HAP-1 (cell line): ENCODE measurements around the gene KIFC1.
A peak's percentile ranks its signal among the peaks of the same experiment; 100 is the strongest.

Experiments
- DNase-seq, 2 experiments: peaks; one replicate each; pipeline ENCODE4 v3.0.0-alpha.2; 2016 to 2020; ENCODE audit warnings: low spot score in 2 of 2
- H3K27me3 ChIP-seq: fragments of 250-450 bp; sonication (Bioruptor Pico); 2 replicates; pipeline ENCODE4 v1.5.1; 2020; ENCODE audit warnings: low read depth, mild to moderate bottlenecking, moderate library complexity
- H3K36me3 ChIP-seq: fragments of 250-450 bp; sonication (Bioruptor Pico); replicated peaks from 2 replicates; pipeline ENCODE4 v1.5.1; 2020; ENCODE audit warnings: mild to moderate bottlenecking
- H3K4me1 ChIP-seq: fragments of 250-450 bp; sonication (Bioruptor Pico); 2 replicates; pipeline ENCODE4 v1.5.1; 2020; ENCODE audit warnings: mild to moderate bottlenecking
- H3K4me3 ChIP-seq: fragments of 250-450 bp; sonication (Bioruptor Pico); 2 replicates; pipeline ENCODE4 v1.5.1; 2020; ENCODE audit warnings: mild to moderate bottlenecking, moderate library complexity
- H3K9me3 ChIP-seq: fragments of 250-450 bp; sonication (Bioruptor Pico); 2 replicates; pipeline ENCODE4 v1.5.1; 2020; ENCODE audit warnings: mild to moderate bottlenecking, moderate library complexity
- in situ Hi-C: fragments of 300-500 bp; cut with MboI; formaldehyde crosslinking; loops from 3 replicates; pipeline ENCODE4 v1.14.3; 2020; ENCODE audit warnings: low sequenced_read_pairs, inconsistent platforms, mixed read lengths

KIFC1 gene

GRCh38 chr6:33430334-33430733 lies 38.7 kb downstream of the KIFC1 start:
- Histone ChIP-seq H3K4me3 (no peak overlapping the region), H3K4me1 (peaks cover 19% of the 10 kb centered on the region), H3K9me3 (no peaks in the 10 kb centered on the region), H3K36me3 (no peaks in the 10 kb centered on the region), H3K27me3 (no peaks in the 10 kb centered on the region)
- in situ Hi-C loops = no loop called here
- DNase-seq = no peak

DNA sequence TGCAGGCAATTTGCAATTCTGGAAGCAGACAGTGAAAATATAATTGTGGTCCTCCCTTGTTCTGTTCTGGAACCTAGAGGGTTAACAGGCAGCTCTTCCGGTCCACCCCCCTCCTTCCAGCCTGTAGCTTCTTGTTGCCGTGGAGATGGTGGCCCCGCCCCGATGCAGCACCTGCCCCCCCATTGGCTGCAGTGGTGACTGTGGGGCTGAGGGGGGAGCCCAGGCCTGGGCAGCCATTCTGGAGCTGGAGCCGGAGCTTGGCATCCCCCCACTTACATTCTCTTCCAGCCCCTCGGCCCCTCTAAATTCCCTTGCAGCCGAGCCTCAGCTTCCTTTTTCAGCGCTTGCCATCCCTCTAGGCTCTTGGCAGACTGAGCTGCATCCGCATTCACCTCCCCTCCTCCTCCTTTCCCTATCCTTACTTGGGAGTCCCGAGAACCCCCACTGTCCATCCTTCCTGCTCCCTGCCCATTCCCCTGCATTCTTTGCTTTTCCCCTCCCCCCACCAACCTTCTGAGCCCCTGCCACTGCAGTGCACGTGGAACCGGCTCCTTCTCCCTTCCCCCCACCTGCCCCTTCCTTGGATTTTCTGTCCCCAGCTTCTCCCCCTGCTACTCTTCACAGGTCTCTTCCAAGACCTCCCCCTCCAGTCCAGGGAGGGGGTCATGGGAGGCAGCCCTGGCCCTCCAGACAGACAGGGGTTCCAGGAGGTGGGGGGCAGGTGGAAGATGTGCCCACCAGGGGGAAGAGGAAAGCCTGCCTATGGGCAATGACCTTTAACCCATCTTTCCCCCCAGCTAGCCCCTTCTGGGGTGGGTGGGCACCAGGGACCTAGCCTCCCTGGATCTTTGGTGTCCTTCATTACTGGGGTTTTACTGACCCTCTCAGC lies 39.6 kb downstream of the KIFC1 start:
- Histone ChIP-seq H3K27me3 (no peaks in the 10 kb centered on the region), H3K9me3 (no peaks in the 10 kb centered on the region), H3K4me1 (peaks cover 19% of the 10 kb centered on the region), H3K4me3 (peak overlapping the region; percentile 8; the same call in 1 of the 2 replicates), H3K36me3 (no peaks in the 10 kb centered on the region; the same call in 1 of the 2 replicates)
- in situ Hi-C loops = no loop called here
- peak; percentile 44 to 82 for DNase-seq

DNA sequence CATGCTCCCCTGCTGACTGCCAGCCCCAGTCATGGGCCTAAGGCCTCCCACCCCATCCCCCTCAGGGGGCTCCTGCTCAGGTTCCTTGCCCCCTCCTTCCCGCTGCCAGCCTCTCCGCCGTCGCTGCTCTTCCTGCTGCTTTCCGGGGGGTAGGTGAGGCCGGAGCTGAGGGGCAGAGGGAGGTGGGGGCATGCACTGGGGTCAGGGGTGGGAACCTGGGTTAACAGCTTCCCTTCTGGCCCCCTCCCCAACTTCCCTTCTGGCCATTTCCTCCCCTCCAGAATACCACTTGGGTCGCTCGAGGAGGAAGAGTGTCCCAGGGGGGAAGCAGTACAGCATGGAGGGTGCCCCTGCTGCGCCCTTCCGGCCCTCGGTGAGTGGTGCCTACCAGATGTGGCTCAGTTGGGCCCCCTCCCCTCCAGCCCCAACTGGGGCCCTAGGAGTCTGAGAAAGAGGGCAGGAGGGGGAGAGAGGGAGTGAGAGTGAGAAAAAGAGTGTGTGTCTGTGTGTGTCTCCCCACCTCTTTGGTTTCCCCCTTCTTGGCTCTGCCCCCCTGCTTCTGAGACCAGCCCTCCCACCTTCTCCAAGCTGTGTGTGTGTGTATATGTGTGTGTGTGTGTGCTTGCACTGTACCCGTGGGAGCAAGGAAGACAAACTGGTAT lies 40.4 kb downstream of the KIFC1 start:
- Histone ChIP-seq H3K4me1 (peaks cover 18% of the 10 kb centered on the region), H3K4me3 (no peak overlapping the region), H3K27me3 (no peaks in the 10 kb centered on the region), H3K9me3 (no peaks in the 10 kb centered on the region), H3K36me3 (no peaks in the 10 kb centered on the region; the same call in 1 of the 2 replicates)
- in situ Hi-C loops = no loop called here
- no peak for DNase-seq

DNA sequence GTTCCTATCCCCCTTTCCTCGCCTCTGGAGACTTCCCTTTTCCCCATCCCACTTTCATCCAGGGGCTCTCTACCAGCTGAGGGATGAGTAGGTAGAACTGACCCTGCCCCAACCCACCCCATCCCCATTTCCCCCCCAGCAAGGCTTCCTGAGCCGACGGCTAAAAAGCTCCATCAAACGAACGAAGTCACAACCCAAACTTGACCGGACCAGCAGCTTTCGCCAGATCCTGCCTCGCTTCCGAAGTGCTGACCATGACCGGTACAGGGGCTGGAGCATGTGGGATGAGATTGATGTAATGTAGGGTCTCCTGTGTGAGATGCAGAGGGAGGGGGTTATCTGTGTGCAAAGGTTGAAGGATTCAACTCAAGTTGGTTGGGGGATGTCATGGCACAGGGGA lies 40.9 kb downstream of the KIFC1 start:
- no peak overlapping the region for H3K4me3 ChIP-seq
- in situ Hi-C loops = no loop called here

DNA sequence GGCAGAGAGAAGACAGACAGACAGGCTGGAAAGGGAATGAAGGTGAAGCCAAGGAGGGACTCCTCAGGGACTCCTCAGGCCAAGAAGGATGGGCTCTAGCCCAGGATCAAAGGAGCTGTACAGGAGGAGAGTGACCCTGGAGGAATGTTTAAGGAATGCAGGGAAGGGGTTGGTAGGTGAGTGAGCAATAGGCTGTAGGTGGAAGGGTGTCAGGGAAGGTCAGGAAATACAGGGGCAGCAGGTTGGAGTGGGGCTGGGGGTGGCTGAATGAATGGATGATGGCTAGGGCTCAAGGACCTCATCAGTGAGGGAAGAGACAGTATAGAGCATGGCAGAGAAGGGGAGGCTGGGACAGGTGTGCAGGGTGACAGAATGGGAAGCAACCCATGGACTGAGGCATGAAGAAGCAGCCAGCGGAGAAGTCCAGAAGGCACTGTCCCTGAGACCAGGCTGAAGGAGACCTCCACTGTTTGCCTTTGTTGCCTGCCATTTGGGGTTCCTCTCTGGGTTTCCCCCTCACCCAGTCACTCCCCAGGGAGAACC lies 41.4 kb downstream of the KIFC1 start:
- DNase-seq = no peak
- H3K4me3 ChIP-seq = no peak overlapping the region
- in situ Hi-C loops = no loop called here
- no peaks in the 10 kb centered on the region for H3K27me3 ChIP-seq
- peaks cover 12% of the 10 kb centered on the region for H3K4me1 ChIP-seq
- no peaks in the 10 kb centered on the region for H3K9me3 ChIP-seq
- H3K36me3 ChIP-seq = no peaks in the 10 kb centered on the region; the same call in 1 of the 2 replicates

More for the DNA sequence above, 40.9 kb downstream of the KIFC1 start:
- Histone ChIP-seq H3K9me3 (no peaks in the 10 kb centered on the region), H3K36me3 (no peaks in the 10 kb centered on the region; the same call in 1 of the 2 replicates), H3K27me3 (no peaks in the 10 kb centered on the region), H3K4me1 (peaks cover 12% of the 10 kb centered on the region)
- DNase-seq = no peak

GRCh38 chr6:33433544-33434191 lies 42.0 kb downstream of the KIFC1 start:
- H3K9me3 ChIP-seq = no peaks in the 10 kb centered on the region
- no peaks in the 10 kb centered on the region; the same call in 1 of the 2 replicates for H3K36me3 ChIP-seq
- no peaks in the 10 kb centered on the region for H3K27me3 ChIP-seq
- in situ Hi-C loops = no loop called here
- H3K4me1 ChIP-seq = peaks cover 9% of the 10 kb centered on the region
- no peak for DNase-seq
- H3K4me3 ChIP-seq = no peak overlapping the region

DNA sequence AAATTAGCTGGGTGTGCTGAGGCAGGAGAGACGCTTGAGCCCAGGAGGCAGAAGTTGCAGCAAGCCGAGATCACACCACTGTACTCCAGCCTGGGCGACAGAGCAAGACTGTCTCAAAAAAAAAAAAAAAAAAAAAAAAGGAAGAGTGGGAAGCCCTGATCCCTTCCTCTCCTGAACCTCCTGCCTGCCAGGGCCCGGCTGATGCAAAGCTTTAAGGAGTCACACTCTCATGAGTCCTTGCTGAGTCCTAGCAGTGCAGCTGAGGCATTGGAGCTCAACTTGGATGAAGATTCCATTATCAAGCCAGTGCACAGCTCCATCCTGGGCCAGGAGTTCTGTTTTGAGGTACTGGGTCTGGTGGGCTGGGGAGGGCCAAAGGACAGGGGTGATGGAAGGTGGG lies 43.3 kb downstream of the KIFC1 start:
- no peaks in the 10 kb centered on the region for H3K27me3 ChIP-seq

DNA sequence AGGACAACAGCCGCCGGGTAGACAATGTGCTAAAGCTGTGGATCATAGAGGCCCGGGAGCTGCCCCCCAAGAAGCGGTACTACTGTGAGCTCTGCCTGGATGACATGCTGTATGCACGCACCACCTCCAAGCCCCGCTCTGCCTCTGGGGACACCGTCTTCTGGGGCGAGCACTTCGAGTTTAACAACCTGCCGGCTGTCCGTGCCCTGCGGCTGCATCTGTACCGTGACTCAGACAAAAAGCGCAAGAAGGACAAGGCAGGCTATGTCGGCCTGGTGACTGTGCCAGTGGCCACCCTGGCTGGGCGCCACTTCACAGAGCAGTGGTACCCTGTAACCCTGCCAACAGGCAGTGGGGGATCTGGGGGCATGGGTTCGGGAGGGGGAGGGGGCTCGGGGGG lies 46.0 kb downstream of the KIFC1 start:
- no peak for DNase-seq
- in situ Hi-C loops = no loop called here

More for the DNA sequence above, 43.3 kb downstream of the KIFC1 start:
- H3K4me3 ChIP-seq = no peak overlapping the region
- no peaks in the 10 kb centered on the region for H3K9me3 ChIP-seq
- in situ Hi-C loops = no loop called here
- peaks cover 9% of the 10 kb centered on the region for H3K4me1 ChIP-seq
- no peaks in the 10 kb centered on the region; the same call in 1 of the 2 replicates for H3K36me3 ChIP-seq
- no peak for DNase-seq

DNA sequence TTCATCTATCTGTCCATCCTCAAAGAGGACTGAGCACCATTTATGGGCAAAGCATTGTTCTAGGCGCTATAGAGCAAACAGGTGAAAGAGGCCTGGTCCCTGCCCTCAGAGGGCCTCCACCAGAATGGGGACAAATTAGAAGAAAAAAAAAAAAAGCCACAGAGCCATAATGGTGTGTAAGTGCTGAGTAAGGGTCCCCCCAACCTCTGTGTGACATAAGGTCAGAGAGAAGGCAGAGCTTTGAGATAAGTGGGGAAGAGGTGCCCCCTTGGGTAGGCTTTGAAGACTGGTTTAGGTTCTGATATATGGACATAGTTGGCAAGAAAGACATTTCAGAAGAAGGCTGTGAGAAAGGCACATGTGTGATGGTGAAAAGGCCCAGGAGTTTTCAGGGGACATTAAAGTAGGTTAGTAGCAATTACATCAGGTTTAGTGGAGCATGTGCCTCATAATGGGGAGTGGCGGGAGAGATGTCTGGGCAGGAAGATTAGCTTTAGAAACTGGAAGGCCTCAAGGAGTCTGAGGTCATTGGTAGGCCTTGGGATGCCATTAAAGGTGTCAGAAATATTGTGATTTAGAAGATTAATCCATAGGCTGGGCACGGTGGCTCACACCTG lies 47.5 kb downstream of the KIFC1 start:
- H3K36me3 ChIP-seq = no peaks in the 10 kb centered on the region; the same call in none of the 2 replicates
- in situ Hi-C loops = no loop called here
- no peak overlapping the region for H3K4me3 ChIP-seq
- no peaks in the 10 kb centered on the region for H3K9me3 ChIP-seq
- no peak for DNase-seq
- no peaks in the 10 kb centered on the region for H3K4me1 ChIP-seq
- H3K27me3 ChIP-seq = no peaks in the 10 kb centered on the region

More for the DNA sequence above, 46.0 kb downstream of the KIFC1 start:
- no peaks in the 10 kb centered on the region for H3K9me3 ChIP-seq
- H3K27me3 ChIP-seq = no peaks in the 10 kb centered on the region
- H3K4me3 ChIP-seq = no peak overlapping the region
- H3K4me1 ChIP-seq = no peaks in the 10 kb centered on the region
- H3K36me3 ChIP-seq = no peaks in the 10 kb centered on the region; the same call in none of the 2 replicates

DNA sequence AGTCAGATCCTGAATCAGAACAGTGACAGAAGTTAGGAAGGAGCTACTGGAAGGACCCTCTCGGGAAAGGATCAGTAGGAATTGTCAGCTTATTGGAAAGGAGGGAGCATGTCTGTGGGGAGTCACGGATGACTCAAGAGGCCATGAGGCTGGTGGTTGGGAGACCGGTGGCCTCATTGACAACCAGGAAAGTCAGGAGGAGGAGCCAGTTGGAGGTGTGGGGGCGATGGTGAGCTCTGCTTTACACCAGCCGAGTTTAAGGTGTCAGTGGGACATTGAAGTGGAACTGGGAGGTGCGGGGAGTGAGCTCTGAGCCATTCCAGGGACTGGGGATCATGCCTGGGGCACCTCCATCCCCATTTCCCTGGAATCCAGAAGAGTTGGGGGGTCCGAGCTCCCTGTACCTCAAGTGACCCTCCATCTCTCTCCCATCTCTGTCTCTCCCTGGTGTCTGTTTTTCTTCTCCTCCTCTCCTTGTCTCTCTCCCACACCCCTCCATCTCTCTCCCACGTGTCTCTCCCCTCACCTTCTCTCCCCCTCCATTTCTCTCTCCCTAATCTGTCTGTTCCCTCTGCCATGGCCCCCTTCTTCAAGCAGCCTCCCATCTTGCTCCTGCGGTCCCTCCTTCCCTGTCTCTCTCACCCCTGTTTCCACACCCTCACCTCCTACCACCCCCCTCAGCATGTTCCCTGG lies 48.5 kb downstream of the KIFC1 start:
- H3K36me3 ChIP-seq = no peaks in the 10 kb centered on the region; the same call in none of the 2 replicates

DNA sequence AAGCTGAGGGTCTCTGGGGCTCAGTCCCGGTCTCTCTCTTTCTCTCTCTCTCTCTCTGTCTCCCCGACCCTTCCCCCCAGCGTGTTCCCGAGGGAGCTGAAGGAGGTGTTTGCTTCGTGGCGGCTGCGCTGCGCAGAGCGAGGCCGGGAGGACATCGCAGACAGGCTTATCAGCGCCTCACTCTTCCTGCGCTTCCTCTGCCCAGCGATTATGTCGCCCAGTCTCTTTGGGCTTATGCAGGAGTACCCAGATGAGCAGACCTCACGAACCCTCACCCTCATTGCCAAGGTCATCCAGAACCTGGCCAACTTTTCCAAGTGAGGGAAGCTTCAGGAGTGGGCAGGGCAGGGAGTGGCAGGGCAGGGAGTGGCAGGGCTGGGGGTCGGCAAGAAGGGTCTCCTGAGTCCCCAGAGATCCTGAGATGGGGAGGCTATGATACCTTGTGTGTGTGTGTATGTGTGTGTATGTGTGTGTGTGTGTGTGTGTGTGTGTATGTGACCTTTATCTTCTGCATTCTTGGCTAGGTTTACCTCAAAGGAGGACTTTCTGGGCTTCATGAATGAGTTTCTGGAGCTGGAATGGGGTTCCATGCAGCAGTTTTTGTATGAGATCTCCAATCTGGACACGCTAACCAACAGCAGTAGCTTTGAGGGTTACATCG lies 49.2 kb downstream of the KIFC1 start:
- Histone ChIP-seq H3K9me3 (no peaks in the 10 kb centered on the region), H3K4me1 (no peaks in the 10 kb centered on the region), H3K4me3 (no peak overlapping the region), H3K27me3 (no peaks in the 10 kb centered on the region), H3K36me3 (no peaks in the 10 kb centered on the region; the same call in none of the 2 replicates)
- DNase-seq = no peak
- in situ Hi-C loops = no loop called here

More for the DNA sequence above, 48.5 kb downstream of the KIFC1 start:
- no peak for DNase-seq
- in situ Hi-C loops = no loop called here
- Histone ChIP-seq H3K4me3 (no peak overlapping the region), H3K4me1 (no peaks in the 10 kb centered on the region), H3K9me3 (no peaks in the 10 kb centered on the region), H3K27me3 (no peaks in the 10 kb centered on the region)

GRCh38 chr6:33441457-33441856 lies 49.8 kb downstream of the KIFC1 start:
- no peaks in the 10 kb centered on the region for H3K4me1 ChIP-seq
- in situ Hi-C loops = no loop called here
- no peak for DNase-seq
- no peaks in the 10 kb centered on the region for H3K27me3 ChIP-seq
- peaks cover 3% of the 10 kb centered on the region for H3K36me3 ChIP-seq
- no peak overlapping the region for H3K4me3 ChIP-seq
- H3K9me3 ChIP-seq = no peaks in the 10 kb centered on the region
